Natural killer cell (primary cell): ENCODE measurements around the gene DIRAS3. TPM values are rescaled to one million over a fixed set of nuclear protein-coding genes. Genes with fewer than 3 reads are reported as not detected.
"Not testable (repeated sequence)": the region's sequence is repeated elsewhere in the genome, so short reads cannot be mapped to it uniquely, and the experiment has no call there.

Source experiments
- ATAC-seq, 3 donors: fragments of 150-1000 bp in 2 of 3; fragments of 200-7000 bp in 1 of 3; cut with Tn5 transposase; 1 replicate in 1 of 3; 2 replicates in 2 of 3; pipeline ENCODE4 v1.10.0; 2021; ENCODE audit warnings: mild to moderate bottlenecking in 2 of 3, moderate library complexity in 2 of 3
- DNase-seq, 2 donors: peaks; one replicate each; pipeline versions ENCODE4 v3.0.0 to v3.0.0-alpha.2; 2013 to 2021; ENCODE audit warnings: mixed read lengths in 1 of 2
- H3K27ac ChIP-seq: one replicate; pipeline ENCODE4 v1.5.1; 2013; ENCODE audit warnings: mild to moderate bottlenecking, low read length
- H3K27me3 ChIP-seq: one replicate; pipeline ENCODE4 v1.6.1; 2013; ENCODE audit warnings: low read length; ENCODE audit not compliant: control insufficient read depth, insufficient read depth
- H3K36me3 ChIP-seq: one replicate; pipeline ENCODE4 v1.6.1; 2013; ENCODE audit warnings: low read length; ENCODE audit not compliant: control insufficient read depth, insufficient read depth
- H3K4me1 ChIP-seq: one replicate; pipeline ENCODE4 v1.6.1; 2013; ENCODE audit warnings: low read length; ENCODE audit not compliant: control insufficient read depth, insufficient read depth
- H3K4me3 ChIP-seq: one replicate; pipeline ENCODE4 v1.5.1; 2013; ENCODE audit warnings: low read length
- H3K9me3 ChIP-seq: one replicate; pipeline ENCODE4 v1.6.1; 2013; ENCODE audit warnings: low read length; ENCODE audit not compliant: control insufficient read depth, insufficient read depth
- H3K27ac Mint-ChIP-seq, 2 donors: one replicate each; pipeline ENCODE4 v1.8.0; 2022; ENCODE audit warnings: mild to moderate bottlenecking in 2 of 2, mixed read lengths in 2 of 2, moderate library complexity in 1 of 2
- H3K27me3 Mint-ChIP-seq, 2 donors: one replicate each; pipeline ENCODE4 v1.8.0; 2022; ENCODE audit warnings: low read depth in 2 of 2, mixed read lengths in 2 of 2
- H3K36me3 Mint-ChIP-seq: one replicate; pipeline ENCODE4 v1.8.0; 2022; ENCODE audit warnings: mixed read lengths
- H3K4me1 Mint-ChIP-seq, 2 donors: one replicate each; pipeline ENCODE4 v1.8.0; 2022; ENCODE audit warnings: mixed read lengths in 2 of 2
- H3K4me3 Mint-ChIP-seq: one replicate; pipeline ENCODE4 v1.8.0; 2022; ENCODE audit warnings: mild to moderate bottlenecking, moderate library complexity, mixed read lengths
- H3K9me3 Mint-ChIP-seq, 2 donors: one replicate each; pipeline ENCODE4 v1.8.0; 2022; ENCODE audit warnings: mixed read lengths in 2 of 2
- WGBS: methylation state at CpG from one replicate; pipeline ENCODE4 v1.1.7; 2013; ENCODE audit warnings: missing lambda C conversion rate; ENCODE audit not compliant: insufficient coverage; 5-methylcytosine and 5-hydroxymethylcytosine counted together
- intact Hi-C: fragments of 100-400 bp; cut with micrococcal nuclease; formaldehyde crosslinking; loops from one replicate; pipeline ENCODE4 v1.14.2; 2022
- total RNA-seq, 4 donors: library from RNA; stranded (reverse); fragments of 120-200 nt in 1 of 4; gene quantifications; one replicate each; pipeline versions ENCODE4 v1.2.3 to v1.2.4, GENCODE V29; 2013 to 2022
- TF ChIP-seq, protein P1 (sequence below): fragments of 200-600 bp; IDR thresholded peaks from one replicate; pipeline ENCODE4 v1.8.0; 2022; ENCODE audit warnings: antibody characterized with exemption

The DIRAS3 gene
- total RNA-seq, 3 donors from 2014 or later (not counting 1 experiment from before 2014, with no cell fraction given) = not detected

GRCh38 chr1:68078647-68079046, 28.2 kb upstream of the DIRAS3 start:
- WGBS = 68% methylated on average over 1 of the region's 2 CpGs
- H3K9me3 ChIP-seq = no peaks in the 10 kb centered on the region
- no peak for DNase-seq
- H3K36me3 ChIP-seq = no peaks in the 10 kb centered on the region
- Mint-ChIP-seq H3K27ac (no peak overlapping the region), H3K27me3 (no peaks in the 10 kb centered on the region), H3K4me3 (no peak overlapping the region), H3K36me3 (no peaks in the 10 kb centered on the region), H3K4me1 (no peaks in the 10 kb centered on the region), H3K9me3 (peaks cover 4 to 6% of the 10 kb centered on the region in 2 donors)
- H3K27me3 ChIP-seq = no peaks in the 10 kb centered on the region
- no peak overlapping the region for H3K4me3 ChIP-seq
- H3K27ac ChIP-seq = no peak overlapping the region
- peak in 1 of 3 donors; percentile 27 for ATAC-seq
- TF ChIP-seq, protein P1, sequence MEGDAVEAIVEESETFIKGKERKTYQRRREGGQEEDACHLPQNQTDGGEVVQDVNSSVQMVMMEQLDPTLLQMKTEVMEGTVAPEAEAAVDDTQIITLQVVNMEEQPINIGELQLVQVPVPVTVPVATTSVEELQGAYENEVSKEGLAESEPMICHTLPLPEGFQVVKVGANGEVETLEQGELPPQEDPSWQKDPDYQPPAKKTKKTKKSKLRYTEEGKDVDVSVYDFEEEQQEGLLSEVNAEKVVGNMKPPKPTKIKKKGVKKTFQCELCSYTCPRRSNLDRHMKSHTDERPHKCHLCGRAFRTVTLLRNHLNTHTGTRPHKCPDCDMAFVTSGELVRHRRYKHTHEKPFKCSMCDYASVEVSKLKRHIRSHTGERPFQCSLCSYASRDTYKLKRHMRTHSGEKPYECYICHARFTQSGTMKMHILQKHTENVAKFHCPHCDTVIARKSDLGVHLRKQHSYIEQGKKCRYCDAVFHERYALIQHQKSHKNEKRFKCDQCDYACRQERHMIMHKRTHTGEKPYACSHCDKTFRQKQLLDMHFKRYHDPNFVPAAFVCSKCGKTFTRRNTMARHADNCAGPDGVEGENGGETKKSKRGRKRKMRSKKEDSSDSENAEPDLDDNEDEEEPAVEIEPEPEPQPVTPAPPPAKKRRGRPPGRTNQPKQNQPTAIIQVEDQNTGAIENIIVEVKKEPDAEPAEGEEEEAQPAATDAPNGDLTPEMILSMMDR = no peak
- intact Hi-C loops = no loop called here
- H3K4me1 ChIP-seq = no peaks in the 10 kb centered on the region

- no peaks in the 10 kb centered on the region for H3K4me1 Mint-ChIP-seq
- no peaks in the 10 kb centered on the region for H3K36me3 Mint-ChIP-seq
- peaks cover 0 to 3% of the 10 kb centered on the region in 2 donors for H3K27me3 Mint-ChIP-seq
- no peak for ATAC-seq
- TF ChIP-seq, protein P1 = no peak
- Histone ChIP-seq H3K27me3 (no peaks in the 10 kb centered on the region), H3K9me3 (no peaks in the 10 kb centered on the region), H3K27ac (no peak overlapping the region), H3K36me3 (no peaks in the 10 kb centered on the region), H3K4me3 (no peak overlapping the region), H3K4me1 (no peaks in the 10 kb centered on the region)
- H3K4me3 Mint-ChIP-seq = no peak overlapping the region
- peaks cover 5 to 8% of the 10 kb centered on the region in 2 donors for H3K9me3 Mint-ChIP-seq
- H3K27ac Mint-ChIP-seq = no peak overlapping the region
- intact Hi-C loops = no loop called here
- no peak for DNase-seq
Measured at GRCh38 chr1:68074472-68074871, 24.0 kb upstream of the DIRAS3 start.

DNA sequence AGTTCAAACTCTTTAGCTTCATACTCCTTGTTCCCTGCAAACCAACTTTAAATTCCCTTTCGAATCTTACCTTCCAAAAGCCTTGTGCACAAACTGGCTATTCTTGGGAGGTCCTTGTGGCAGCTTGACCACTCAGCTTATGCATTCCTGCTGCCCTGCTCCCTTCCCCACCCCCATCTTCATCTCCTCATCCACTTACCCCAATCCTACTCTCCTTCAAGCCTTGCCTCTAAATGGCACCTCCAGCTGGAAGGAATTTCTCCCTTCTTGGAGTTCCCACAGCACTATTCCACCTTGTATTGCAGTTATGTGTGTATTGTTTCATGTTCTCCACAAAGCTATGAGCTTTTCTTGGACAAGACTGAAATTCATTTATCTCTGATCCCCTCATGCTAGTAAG, 15.3 kb upstream of the DIRAS3 start:
- TF ChIP-seq, protein P1 = no peak
- Histone ChIP-seq H3K4me1 (no peaks in the 10 kb centered on the region), H3K9me3 (no peaks in the 10 kb centered on the region), H3K27me3 (no peaks in the 10 kb centered on the region), H3K27ac (no peak overlapping the region), H3K4me3 (no peak overlapping the region), H3K36me3 (no peaks in the 10 kb centered on the region)
- no peak for DNase-seq
- no peak overlapping the region for H3K4me3 Mint-ChIP-seq
- H3K36me3 Mint-ChIP-seq = no peaks in the 10 kb centered on the region
- WGBS = 85% methylated on average over 1 of the region's 1 CpG
- intact Hi-C loops = no loop called here
- H3K27me3 Mint-ChIP-seq = peaks cover 0 to 5% of the 10 kb centered on the region in 2 donors
- peaks cover 5 to 7% of the 10 kb centered on the region in 2 donors for H3K9me3 Mint-ChIP-seq
- no peak overlapping the region for H3K27ac Mint-ChIP-seq
- H3K4me1 Mint-ChIP-seq = no peaks in the 10 kb centered on the region
- ATAC-seq = no peak

GRCh38 chr1:68058053-68058452, 7.6 kb upstream of the DIRAS3 start:
- H3K27me3 Mint-ChIP-seq, intact Hi-C loops, H3K27ac Mint-ChIP-seq, H3K4me3 Mint-ChIP-seq, H3K27ac ChIP-seq, H3K4me3 ChIP-seq, H3K4me1 Mint-ChIP-seq, H3K36me3 ChIP-seq, DNase-seq, H3K27me3 ChIP-seq, H3K9me3 Mint-ChIP-seq, H3K9me3 ChIP-seq, H3K4me1 ChIP-seq, ATAC-seq, H3K36me3 Mint-ChIP-seq: not testable (repeated sequence)
- WGBS = 95% methylated on average over 6 of the region's 6 CpGs
